ENCODE results near the gene SPAAR.

DNA sequence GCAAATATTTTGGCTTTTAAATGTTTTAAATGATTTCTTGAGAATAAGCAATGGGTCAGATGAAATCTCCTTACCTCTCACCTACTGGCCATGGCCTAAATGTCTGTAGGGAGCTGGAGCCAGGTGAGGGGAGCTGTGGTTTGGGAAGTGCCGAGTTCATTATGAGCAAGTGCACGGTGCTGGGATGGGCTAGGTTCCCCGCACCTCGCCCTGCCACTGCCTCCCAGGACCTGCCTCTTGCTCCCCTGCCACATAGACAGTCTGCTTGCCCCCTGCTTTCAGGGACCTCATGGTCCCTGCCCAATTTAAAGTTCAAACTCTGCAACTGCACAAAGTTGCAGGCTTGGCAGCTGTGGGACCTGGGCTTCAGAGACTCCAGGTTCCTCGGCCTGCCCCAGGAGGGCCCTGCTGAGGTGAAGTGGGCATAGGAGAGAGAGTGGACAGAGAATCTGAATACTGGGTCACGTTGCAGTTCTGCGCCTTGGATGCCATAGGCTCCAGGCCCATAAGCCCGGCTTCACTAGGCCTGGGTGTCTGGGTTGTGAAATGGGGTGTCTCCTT is 44.5 kb upstream of the SPAAR start:
- TF ChIP-seq POLR2A (IDR thresholded peaks at IDR 0.05) (no peak), POLR2AphosphoS5 (IDR thresholded peaks at IDR 0.05) (no peak)

All from suprapubic skin (tissue), 4 donors.